Measurements from ENCODE around the gene CNOT1.
"Not testable (repeated sequence)": the region's sequence is repeated elsewhere in the genome, so short reads cannot be mapped to it uniquely, and the experiment has no call there.

The CNOT1 gene

DNA sequence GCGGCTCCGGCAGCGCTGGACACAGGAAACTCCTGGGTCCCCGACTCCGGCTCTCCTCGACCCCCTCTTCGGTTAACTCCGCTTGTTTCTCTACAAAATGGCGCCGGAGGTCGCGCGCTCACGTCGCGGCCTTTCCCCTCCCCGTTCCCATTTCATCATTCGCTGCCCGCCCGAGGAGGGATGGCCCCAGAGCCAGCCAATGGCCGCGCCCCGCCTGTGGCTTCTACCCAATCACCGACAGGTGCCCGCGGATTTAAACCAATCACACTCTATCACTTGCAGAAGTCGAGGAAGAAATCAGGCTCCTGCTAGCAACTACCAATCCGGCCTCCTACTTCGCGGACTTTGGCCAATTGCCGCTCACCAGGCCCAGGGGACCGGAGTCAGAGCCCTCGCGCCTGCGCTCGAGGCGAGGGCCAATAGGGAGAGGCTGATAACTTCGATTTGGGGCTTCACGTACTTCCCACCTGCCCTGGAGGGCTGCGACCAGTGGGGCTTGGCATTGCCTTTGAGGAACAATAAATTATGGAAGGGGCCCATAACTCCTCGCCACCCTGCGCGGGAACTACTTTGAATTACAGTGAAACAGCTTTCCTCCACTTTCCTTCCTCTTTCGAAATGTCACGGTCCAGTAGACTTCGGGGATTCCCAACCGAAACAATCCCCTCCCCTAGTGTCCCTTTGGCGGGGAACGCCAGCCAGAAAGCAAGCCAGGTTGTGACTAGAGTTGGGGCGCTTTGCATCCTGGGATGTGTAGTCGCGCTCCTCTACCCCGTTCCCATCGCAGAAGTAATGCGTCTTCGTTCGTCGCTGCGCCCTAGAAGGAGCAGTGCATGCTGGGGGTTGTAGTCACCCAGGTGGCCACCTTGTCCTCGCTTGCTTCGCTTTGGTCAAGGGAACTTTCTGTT is at the start of gene CNOT1:
CNOT1 (minus strand) TSS at position 94 of the 908 bp plus-strand sequence. CDS start 30,489 bp downstream, outside the sequence.
- peak; percentile 98 for DNase-seq (ENCODE audit: low read depth, low spot score)

DNA sequence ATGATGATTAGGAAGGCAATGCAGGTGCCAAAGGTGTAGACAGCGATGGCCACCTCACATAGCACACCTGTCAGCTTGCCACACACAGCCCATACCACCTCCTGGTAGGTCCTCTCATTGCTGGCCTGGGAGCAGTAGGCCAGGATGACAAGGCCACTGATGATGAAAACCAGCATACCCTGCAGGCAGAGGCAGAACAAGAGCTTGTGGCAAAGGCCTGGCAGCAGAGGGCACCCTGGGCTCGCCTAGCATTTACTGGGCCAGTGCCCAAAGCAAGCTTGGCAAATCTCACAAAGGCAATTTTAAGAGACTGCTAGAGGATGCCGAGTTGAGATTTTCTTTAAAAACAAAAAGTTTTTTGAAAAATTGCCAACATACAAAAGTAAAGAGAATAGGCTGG is 49.1 kb upstream of the CNOT1 start:
- DNase-seq (ENCODE audit: low read depth, low spot score), result no peak

DNA sequence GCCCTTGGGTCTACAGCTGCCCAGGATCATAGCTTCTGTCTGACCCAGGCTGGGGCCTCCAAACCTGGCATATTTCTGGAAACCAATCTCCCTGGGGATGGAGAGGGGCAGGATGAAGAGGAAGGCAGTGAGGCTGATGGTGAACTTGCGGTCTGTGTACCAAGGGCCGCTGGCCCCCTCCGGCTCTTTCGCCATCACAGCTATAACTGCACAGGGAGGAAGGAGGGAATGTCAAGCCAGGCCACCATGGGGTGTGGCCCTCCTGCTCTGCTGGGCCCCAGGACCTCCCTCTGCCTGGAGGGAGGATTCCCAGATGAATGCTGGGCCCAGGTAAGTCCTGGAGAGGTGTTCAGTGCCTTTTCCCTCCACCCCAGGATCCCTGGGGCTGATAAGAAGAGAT is 48.6 kb upstream of the CNOT1 start:
- DNase-seq (ENCODE audit: low read depth, low spot score), result no peak

DNA sequence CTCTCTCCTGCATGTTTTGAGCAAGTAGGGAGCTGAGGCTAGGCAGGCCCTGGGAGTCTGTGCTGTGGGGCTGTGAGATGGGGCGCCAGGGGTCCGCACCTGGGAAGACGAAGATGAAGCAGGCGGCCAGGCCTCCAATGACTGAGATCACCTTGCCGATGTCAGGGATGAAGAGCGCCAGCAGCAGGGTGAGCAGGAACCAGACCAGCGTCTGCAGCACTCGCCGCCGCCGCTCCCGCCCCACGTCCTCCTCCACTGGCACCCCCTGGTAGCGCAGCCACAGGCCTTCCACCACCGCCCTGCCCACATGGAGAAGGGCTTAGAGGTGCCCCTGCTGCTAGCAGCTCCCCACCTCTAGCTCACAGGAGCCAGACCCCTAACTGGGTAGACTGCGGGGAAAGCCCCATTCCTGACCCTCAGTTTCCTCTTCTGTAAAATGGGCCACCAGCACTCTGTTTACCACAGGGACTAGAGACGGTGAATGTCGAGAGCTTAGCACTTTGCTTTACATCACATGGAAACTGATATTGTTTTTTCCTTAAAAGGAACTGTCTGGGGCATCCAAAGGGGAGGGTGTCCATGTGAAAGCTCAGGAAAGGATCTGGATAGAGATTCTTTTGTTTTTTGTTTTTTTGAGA is 41.4 kb upstream of the CNOT1 start:
- DNase-seq (ENCODE audit: low read depth, low spot score), result no peak

DNA sequence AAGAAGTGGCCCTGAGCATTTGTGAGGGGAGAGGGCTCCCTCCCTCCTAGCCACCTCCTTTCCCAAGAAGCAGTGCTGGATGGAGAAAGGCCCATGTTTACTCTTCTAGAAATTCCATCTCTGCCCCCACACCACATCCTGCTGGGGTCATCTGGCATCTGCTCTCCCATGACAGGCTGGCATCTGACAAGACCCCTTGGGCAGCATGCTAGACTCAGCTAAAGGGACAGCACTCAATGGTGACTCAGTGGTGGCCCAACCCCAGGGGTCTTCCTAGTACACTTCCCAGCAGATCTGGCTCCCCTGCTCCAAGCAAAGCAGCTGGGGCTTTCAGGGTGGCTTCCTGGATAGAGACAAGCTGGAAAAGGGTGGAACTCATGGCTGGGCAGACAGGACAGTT is 40.6 kb upstream of the CNOT1 start:
- DNase-seq (ENCODE audit: low read depth, low spot score), result no peak

DNA sequence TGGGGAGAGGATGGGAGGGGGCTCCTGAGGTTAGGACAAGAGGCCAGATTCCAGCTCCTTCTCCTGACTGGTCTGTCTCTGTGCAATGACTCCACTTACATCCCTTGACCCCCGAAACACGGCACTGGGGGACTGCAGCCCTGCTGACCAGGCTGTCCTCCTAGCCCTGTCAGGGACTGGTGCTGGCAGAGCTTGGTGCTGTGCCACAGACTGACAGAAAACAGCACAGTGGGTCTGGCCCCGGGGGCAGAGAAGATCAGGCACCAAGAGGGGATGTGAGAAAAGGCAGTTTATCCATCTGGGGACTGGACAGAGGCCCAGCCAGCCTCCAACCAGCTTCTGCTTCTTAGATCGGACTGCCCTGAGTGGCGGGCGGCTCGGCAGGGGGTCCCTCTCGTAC is 35.6 kb upstream of the CNOT1 start:
- no peak for DNase-seq (ENCODE audit: low read depth, low spot score)

DNA sequence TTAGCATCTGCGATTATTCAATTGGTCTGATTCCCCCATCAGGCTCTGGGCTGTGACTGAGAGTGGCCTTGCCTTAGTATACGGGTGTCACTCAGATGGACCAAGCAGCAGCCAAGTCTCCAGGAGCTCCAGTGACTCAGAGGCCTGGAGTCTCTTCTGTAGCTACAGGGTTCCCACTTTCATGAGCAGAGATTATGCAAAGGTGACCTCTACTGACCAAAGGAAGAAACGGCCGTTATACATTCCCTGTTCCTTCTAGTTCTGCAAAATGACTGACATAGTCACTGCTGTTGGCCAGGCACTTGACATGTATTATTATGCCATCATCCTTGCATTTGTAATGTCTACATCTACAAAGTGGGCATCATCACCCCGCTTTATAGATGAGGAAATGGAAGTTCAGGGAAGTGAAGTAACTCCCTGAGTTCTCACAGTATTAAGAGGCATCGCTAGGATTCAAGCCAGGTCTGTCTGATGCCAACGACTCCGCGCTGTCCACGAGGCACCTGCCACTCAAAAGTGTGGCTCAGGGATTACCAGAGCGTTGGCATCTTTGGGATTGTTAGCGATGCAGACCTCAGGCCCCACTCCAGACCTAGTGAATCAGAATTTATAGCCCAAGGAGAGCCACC is 31.7 kb upstream of the CNOT1 start:
- DNase-seq (ENCODE audit: low read depth, low spot score), result peak; percentile 40

DNA sequence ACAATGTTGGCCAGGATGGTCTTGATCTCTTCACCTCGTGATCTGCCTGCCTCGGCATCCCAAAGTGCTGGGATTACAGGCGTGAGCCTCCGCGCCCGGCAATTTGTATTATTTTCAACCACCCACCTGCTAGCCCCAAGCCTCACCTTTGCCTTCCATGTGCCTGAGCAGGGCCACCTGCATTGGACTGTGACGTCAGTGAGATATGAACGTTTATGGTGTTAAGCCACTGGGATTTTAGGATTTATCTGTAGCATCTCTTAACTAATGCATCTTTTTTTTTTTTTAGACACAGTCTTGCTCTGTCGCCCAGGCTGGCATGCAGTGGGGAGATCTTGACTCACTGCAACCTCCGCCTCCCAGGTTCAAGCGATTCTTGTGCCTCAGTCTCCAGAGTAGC is 30.3 kb upstream of the CNOT1 start:
- not testable (repeated sequence) for DNase-seq (ENCODE audit: low read depth, low spot score)

DNA sequence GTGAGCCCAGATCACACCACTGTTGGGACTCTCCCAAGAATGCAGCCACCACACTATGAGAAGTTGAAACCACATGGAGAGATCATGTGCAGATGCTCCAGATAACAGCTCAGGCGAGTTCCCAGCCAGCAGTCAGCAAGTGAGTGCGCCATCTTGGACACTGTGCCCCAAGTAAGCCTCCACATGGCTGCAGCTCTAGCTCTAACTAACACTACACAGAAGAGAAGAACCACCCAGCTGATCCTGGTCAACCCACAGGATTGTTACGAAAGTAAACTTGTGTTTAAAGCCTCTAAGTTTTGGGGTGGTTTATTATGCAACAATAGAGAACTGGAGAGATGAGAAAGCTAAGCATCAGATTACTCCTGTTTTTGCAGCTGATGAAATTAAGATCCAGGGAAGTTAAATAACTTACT is 29.2 kb upstream of the CNOT1 start:
- DNase-seq (ENCODE audit: low read depth, low spot score), result no peak

DNA sequence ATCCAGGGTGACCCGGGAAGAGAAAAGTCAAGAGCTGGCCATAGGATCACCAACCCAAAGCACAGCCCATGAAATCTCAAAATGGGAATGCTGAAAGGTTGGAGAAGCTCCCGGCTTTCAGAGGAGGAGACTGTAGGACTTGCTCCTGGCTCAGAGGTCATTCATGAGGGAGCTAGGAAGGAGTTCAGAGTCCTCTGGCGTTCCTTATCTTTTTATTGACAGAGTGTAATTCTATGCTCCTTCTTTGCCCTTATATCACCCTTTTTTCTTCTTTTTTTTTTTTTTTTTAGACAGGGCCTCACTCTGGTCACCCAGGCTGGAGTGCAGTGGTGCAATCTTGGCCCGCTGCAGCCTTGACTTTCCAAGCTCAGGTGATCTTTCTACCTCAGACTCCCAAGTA is 27.3 kb upstream of the CNOT1 start:
- no peak for DNase-seq (ENCODE audit: low read depth, low spot score)

DNA sequence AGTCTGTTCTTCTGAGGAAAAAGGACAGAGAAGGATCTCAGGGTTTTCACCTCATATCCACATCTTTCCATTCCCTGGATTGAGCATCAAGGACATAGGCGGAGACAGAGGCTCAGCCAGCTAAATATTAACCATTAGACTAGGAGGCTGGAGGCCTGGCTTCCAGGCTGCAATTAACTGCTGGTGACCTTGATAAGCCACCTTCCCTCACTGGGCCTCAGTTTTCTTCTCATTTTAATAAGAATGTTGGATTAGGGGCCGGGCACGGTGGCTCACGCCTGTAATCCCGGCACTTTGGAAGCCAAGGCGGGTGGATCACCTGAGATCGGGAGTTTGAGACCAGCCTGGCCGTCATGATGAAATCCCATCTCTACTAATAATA is 25.6 kb upstream of the CNOT1 start:
- no peak for DNase-seq (ENCODE audit: low read depth, low spot score)

DNA sequence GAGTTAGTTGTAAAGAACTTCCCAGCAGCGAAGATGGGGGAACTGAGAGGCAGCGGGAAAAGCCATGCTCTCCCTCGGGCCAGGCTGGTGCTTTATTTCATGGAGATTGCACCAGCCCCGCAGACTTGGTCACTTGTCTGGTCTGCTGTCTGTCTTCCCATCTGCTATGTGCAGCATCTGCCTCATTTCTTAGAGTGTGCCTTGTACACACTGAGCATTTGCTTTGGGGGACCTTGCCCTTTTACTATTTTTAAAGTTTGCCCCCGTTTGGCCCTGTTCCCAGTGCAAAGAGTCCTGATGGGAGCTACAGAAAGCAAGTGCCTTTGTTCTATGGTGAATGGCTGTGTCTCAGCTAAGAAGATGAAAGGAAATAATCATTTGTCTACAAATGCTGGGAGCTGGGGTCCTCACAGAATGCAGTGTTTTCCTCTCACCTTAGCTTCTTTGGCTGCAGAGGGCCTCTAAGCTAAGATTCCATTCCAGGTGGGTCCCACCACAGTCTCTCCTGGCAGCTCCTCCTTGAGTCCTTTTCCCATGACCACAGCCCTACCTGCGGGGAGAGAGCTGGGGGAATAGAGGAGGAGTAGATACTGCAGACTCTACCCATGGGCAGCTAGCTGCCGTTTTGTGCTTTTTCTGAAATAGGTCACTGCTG is 25.1 kb upstream of the CNOT1 start:
- DNase-seq (ENCODE audit: low read depth, low spot score), result no peak

DNA sequence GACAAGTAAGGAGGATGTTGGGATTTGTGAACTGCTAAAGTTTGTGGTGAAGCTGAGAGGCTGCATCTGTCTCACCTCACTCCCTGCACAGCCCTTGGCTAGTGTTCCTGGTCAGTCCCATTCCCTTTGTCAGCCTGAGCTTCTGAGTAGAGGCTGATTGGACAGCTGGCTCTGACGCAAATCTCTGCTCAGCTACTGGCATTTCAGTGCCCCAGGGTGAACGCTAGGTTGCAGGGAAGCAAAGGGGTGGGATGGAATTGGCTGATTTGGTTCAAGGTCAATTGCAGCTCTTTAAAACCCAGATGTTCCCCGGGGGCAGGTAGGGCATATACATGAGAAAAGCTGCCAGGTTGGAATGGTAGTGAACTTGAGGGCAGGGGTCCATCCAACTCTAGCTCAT is 23.1 kb upstream of the CNOT1 start:
- peak; percentile 93 for DNase-seq (ENCODE audit: low read depth, low spot score)

DNA sequence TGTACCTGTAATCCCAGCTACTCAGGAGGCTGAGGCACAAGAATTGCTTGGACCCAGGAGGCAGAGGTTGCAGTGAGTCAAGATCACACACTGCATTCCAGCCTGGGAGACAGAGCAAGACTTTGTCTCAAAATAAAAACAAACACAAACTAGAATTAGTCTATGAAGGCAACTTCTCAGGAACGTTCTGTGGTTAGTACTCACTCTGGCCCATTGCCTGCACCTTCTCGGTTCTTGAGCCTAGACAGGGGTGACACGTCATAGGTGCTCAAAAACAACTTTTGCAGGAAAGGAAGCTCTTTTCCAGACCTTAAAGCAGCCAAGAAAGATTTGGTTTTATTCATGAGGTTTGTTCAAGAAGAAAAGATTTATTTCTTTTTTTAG is 22.3 kb upstream of the CNOT1 start:
- no peak for DNase-seq (ENCODE audit: low read depth, low spot score)

DNA sequence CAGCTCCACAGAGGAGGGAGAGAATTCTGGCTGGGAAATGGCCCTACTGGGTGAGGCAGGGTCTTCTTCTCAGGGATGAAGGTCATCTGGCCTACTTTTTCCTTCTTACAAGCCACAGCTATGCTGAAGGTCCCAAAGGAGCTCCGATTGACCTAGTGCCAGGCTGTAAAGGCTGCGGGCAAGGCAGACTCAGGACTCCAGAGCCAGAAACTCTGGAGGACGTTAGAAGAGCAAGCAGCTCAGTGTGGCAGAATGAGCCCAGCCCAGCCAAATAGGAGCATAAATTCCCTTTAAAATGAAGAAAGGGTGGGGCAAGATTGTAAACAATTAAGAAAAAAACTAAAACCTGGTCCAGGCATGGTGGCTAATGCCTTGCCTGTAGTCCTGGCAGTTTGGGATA is 20.1 kb upstream of the CNOT1 start:
- no peak for DNase-seq (ENCODE audit: low read depth, low spot score)

DNA sequence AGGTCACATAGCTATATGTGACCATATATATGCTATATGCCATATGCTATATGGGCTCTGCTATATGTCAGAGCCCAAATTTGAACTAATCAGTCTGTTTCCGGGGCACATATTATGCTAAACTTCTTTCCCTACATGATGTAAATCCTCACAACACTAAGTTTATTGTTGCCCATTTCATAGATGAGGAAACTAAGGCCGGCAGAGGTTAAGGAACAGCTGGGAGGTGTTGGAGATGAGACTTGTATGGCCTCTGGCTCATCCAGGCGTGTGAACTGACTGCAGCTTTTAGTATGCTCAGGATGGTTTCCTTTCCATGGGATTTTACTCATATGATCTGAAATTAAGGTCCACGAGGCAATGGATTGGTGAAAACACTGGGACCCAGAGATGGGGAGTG is 17.5 kb upstream of the CNOT1 start:
- no peak for DNase-seq (ENCODE audit: low read depth, low spot score)

DNA sequence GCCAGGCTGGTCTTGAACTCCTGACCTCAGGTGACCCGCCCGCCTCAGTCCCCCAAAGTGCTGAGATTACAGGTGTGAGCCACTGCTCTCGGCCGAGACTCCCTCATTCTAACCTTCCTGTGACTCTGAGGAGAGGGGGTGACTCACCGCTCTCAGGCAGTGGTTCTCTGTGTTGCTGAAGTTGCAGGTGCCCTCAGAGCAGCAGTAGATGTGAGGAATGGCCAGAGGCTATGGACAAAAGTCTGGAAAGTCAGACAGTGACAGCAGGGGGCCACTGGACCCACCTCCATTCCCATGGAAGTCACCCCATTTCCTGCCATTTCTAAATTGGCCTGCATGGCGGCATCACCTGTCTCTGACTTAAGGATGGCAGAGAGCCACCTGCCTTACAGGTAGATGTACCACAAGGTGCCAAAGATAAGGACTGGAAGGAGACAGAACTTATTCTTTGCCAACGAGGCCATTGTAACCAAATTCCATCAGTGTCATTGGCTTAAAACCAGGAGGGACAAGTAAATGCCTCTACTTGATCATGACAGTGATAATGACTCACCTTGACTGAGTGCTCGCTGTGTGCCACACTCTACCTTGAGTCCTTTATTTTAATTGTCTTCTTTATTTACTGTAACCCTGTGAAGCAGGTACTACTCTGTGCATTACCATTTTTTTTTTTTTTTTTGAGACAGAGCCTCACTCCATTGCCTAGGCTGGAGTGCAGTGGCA is 15.3 kb upstream of the CNOT1 start:
- DNase-seq (ENCODE audit: low read depth, low spot score), result no peak

DNA sequence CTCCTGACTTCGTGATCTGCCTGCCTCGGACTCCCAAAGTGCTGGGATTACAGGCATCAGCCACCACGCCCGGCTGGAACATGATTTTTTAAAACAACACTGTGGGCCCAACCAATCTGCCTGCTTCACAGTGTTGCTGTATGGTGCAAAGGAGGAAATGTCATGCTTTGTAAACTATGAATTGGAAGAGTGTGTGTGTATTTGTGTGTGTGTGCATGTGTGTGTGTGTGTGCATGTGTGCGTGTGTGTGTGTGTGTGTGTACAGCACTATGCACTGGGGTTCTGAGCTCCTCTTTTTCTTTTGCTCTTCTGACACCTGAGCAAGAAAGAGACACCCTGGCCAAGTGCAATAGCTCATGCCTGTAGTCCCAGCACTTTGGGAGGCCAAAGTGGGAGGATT is 14.5 kb upstream of the CNOT1 start:
- no peak for DNase-seq (ENCODE audit: low read depth, low spot score)

DNA sequence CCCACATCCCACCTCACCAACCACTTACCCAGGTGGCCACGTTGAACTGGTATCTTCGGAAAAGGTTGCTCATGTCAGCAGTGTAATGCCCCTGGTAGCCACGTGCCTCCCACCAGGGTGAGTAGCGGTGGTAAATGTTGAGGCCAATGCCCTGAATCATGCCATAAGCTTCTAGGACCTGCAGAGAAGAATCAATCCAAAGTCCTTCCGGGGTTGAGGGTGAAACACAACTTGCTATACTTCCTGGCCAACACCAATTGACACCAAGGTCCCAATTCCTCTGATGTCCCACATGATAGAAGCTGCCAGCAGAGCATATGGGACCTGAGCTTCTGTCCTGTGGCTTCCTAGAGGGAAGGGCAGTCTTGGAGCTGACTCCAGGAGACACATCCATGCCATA is 11.3 kb upstream of the CNOT1 start:
- DNase-seq (ENCODE audit: low read depth, low spot score), result no peak

DNA sequence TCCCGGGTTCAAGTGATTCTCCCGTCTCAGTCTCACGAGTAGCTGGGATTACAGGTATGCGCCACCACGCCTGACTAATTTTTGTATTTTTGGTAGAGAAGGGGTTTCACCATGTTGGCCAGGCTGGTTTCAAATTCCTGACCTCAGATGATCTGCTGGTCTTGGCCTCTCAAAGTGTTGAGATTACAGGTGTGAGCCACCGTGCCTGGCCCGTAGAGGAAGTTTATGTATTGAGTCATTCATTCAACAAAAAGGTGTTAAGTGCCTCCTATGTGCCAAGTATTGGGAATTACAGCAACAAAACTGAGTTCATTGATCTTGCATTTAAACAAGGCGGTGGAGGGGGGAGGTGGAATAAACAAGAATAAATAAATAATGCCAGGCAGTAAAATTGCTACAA is 10.2 kb upstream of the CNOT1 start:
- DNase-seq (ENCODE audit: low read depth, low spot score), result no peak

DNA sequence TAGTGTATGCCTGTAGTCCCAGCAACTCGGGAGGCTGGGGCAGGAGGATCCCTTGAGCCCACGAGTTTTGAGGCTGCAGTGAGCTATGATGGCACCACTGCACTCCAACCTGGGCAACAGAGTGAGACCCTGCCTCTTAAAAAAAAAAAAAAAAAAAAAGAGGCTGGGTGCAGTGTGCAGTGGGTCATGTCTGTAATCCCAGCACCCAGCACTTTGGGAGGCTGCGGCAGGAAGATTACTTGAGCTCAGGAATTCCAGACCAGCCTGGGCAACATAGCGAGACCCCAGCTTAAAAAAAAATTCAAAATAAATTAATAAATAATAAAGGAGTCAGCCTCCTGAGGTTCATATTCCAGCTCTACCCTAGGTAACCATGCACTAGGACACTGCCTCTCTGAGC is 9.6 kb upstream of the CNOT1 start:
- DNase-seq (ENCODE audit: low read depth, low spot score), result no peak
